IPS-15b (cell line): ENCODE measurements around the gene PARD6B.
"Not testable (repeated sequence)": the region's sequence is repeated elsewhere in the genome, so short reads cannot be mapped to it uniquely, and the experiment has no call there.

ENCODE experiments used
- H3K27me3 ChIP-seq: one replicate; pipeline ENCODE4 v1.6.1; 2013; ENCODE audit warnings: low read length; ENCODE audit not compliant: control insufficient read depth, insufficient read depth
- H3K36me3 ChIP-seq: one replicate; pipeline ENCODE4 v1.6.1; 2013; ENCODE audit warnings: low read length; ENCODE audit not compliant: control insufficient read depth, insufficient read depth
- H3K4me1 ChIP-seq: one replicate; pipeline ENCODE4 v1.6.1; 2013; ENCODE audit warnings: mild to moderate bottlenecking, low read length; ENCODE audit not compliant: control insufficient read depth, insufficient read depth
- H3K4me3 ChIP-seq: one replicate; pipeline ENCODE4 v1.5.1; 2013; ENCODE audit warnings: low read depth, low read length
- H3K9ac ChIP-seq: one replicate; pipeline ENCODE4 v1.6.1; 2013; ENCODE audit warnings: low read depth, mild to moderate bottlenecking, low read length
- H3K9me3 ChIP-seq: one replicate; pipeline ENCODE4 v1.6.1; 2013; ENCODE audit warnings: mild to moderate bottlenecking, low read length; ENCODE audit not compliant: control insufficient read depth, insufficient read depth

PARD6B gene

DNA sequence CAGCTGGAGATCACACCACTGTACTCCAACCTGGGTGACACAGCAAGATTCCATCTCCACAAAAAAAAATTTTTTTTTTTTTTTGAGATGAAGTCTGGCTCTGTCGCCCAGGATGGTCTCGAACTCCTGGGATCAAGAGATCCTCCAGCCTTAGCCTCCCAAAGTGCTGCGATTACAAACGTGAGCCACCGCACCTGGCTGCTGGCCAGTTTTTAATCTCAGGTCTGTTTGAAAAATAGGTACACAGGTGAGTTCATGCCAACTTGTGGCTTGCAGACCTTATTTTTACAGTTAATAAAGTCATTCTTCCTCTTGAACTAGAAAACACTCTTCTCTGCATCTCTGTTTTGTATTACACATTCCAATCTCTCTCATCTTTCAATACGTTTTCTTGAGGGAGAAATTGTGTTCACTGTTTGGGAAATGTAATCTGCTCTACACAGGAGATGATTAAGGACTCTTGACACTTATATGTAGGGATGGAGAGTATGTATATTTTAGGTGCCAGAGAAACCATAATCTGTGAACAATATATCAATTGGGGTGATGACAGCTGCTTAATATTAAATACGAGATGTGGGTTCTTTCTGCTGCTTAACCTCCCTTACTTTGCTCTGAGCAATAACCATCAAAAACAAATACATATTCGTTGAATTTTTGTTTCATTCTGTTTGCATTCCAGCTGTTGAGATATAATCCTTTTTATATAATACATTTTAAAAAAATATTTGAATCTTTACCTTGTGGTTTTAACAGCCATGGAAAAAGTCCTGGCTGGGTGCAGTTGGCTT, 22.3 kb upstream of the PARD6B start:
- Histone ChIP-seq H3K36me3 (no peaks in the 10 kb centered on the region), H3K27me3 (no peaks in the 10 kb centered on the region), H3K9me3 (no peaks in the 10 kb centered on the region), H3K4me3 (no peak overlapping the region), H3K9ac (no peak overlapping the region), H3K4me1 (peaks cover 10% of the 10 kb centered on the region)

DNA sequence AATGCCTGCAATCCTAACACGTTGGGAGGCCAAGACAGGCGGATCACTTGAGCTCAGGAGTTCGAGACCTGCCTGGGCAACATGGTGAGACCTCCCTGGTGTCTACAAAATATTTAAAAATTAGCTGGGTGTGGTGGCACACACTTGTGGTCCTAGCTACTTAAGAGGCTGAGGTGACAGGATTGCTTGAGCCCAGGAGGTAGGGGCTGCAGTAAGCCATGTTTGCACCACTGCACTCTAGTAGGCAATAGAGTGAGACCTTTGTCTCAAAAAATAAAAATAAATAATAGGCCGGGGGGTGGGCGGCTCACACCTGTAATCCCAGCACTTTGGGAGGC, 21.8 kb upstream of the PARD6B start:
- Histone ChIP-seq H3K9ac (no peak overlapping the region), H3K27me3 (no peaks in the 10 kb centered on the region), H3K4me1 (peaks cover 10% of the 10 kb centered on the region), H3K36me3 (no peaks in the 10 kb centered on the region), H3K4me3 (no peak overlapping the region), H3K9me3 (no peaks in the 10 kb centered on the region)

DNA sequence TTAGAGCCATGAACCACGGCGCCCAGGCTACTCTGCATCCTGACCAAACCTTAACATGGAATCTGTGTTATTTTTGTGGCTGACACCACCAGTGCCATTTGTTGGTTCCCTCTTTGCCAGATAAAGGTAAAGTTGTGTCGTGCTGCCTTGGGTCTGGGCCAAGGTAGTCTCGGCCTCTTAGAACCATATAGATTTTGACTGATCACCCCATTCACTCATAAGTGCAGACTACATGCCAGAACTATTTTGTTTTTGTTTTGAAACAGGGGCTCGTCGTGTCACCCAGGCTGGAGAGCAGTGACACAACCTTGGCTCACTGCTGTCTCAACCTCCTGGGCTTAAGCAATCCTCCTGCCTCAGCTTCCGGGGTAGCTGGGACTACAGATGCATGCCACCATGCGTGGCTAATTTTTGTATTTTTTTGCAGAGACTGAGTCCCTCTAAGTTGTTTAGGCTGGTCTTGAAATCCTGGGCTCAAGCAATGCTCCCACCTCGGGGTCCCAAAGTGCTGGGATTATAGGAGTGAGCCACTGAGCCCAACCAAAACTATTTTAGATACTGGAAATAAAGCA, 20.8 kb upstream of the PARD6B start:
- Histone ChIP-seq H3K9ac (no peak overlapping the region), H3K36me3 (no peaks in the 10 kb centered on the region), H3K4me1 (peaks cover 10% of the 10 kb centered on the region), H3K27me3 (no peaks in the 10 kb centered on the region), H3K9me3 (no peaks in the 10 kb centered on the region), H3K4me3 (no peak overlapping the region)

DNA sequence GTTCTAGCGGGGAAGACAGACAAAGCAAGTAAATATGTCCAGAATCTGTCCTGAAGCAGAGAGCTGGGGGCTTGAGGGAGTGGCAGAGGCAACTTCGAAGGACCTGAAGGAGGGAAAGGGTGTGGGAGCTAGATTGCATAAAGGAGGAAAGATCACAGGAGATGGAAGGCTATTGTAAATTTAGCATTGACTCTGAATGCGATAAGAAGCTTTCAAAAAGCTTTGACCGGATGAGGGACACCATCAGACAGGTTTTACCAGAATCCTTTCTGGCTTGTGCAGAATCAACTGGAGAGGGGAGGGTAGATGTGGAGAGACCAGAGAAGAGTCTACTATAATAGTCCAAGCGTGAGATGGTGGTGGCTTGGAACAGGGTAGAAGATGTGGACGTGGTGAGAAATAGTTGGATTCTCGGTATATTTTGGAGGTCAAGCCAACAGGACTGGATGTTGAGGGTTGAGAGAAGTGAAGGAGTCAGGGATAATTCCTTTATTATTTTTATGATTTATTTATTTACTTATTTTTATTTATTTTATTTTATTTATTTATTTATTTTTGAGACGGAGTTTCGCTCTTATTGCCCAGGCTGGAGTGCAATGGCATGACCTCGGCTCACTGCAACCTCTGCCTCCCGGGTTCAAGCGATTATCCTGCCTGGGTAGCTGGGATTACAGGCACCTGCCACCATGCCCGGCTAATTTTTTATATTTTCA, 20.1 kb upstream of the PARD6B start:
- H3K36me3 ChIP-seq: no peaks in the 10 kb centered on the region
- H3K4me3 ChIP-seq: no peak overlapping the region
- H3K9ac ChIP-seq: no peak overlapping the region
- H3K9me3 ChIP-seq: no peaks in the 10 kb centered on the region
- H3K4me1 ChIP-seq: peaks cover 10% of the 10 kb centered on the region
- H3K27me3 ChIP-seq: no peaks in the 10 kb centered on the region

DNA sequence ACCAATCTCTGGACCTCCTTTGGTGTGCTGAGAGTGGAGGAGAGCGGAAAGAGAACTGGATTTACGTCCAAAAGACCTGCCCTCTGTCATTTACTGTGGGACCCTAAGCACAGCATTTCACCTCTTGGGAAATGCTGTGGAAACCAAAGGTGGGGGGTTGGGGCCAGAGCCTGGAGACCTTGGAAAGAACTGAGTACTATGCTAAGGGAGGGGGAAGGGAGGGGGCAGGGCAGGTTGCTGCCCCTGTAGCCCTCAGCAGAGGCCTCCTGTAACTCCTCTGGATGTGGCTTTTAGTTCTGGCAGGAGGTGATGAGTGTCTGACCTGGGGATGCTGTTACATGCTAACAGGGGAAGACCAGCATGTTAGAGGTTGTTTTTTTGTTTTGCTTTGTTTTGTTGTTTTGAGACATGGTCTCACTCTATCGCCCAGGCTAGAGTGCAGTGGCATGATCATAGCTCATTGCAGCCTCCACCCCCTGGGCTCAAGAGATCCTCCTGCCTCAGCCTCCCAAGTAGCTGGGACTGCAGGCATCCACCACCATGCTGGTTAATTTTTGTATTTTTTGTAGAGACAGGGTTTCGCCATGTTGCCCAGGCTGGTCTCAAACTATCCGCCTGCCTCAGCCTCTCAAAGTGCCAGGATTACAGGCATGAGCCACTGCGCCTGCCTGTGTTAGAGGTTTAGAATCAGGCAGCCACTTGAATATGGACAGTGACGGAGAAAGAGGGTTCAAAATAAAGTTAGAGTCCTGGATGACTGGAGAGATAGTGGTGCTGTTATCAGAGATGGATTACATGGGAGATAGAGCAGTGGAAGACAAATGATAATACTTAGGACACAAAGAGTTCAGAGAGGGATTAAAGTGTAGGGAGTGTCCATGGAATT, 18.4 kb upstream of the PARD6B start:
- Histone ChIP-seq H3K9me3 (no peaks in the 10 kb centered on the region), H3K4me3 (no peak overlapping the region), H3K4me1 (peaks cover 10% of the 10 kb centered on the region), H3K36me3 (no peaks in the 10 kb centered on the region), H3K9ac (no peak overlapping the region), H3K27me3 (no peaks in the 10 kb centered on the region)

DNA sequence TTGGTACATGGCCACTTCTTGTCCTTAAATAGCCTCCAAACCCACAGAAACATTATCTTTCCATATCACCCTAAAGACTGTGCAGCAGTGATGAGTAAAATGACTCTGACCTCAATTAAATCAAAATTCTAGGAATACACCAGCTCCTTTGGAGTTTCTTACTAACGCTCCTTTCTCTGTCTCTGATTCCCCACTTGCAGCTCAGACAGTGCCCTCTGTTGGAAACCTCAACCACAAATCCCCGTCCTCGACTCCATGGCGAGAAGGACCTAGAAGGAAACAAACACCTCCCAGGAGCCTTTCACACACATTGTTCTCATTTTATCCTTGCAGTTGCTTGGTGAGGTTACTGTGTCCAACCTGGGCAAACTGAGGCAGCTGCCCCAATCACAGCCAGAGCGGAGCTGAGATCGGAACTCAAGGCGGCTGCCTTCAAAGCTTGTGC, 17.7 kb upstream of the PARD6B start:
- no peaks in the 10 kb centered on the region for H3K27me3 ChIP-seq
- H3K36me3 ChIP-seq: no peaks in the 10 kb centered on the region
- no peaks in the 10 kb centered on the region for H3K9me3 ChIP-seq
- H3K4me3 ChIP-seq: no peak overlapping the region
- H3K9ac ChIP-seq: no peak overlapping the region
- H3K4me1 ChIP-seq: peaks cover 13% of the 10 kb centered on the region

DNA sequence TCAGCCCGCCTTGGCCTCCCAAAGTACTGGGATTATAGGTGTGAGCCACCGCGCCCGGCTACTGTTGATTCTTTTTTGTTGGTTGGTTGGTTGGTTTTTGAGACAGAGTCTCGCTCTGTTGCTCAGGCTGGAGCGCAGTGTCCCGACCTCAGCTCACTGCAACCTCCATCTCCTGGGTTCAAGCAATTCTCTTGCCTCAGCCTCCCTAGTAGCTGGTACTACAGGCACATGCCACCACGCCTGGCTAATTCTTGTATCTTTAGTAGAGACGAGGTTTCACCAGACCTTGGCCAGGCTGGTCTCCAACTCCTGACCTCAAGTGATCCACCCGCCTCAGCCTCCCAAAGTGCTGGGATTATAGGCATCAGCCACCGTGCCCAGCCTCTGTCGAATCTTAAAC, 17.0 kb upstream of the PARD6B start:
- not testable (repeated sequence) for H3K4me3 ChIP-seq, H3K9me3 ChIP-seq, H3K36me3 ChIP-seq, H3K9ac ChIP-seq, H3K27me3 ChIP-seq
- H3K4me1 ChIP-seq: peaks cover 13% of the 10 kb centered on the region

DNA sequence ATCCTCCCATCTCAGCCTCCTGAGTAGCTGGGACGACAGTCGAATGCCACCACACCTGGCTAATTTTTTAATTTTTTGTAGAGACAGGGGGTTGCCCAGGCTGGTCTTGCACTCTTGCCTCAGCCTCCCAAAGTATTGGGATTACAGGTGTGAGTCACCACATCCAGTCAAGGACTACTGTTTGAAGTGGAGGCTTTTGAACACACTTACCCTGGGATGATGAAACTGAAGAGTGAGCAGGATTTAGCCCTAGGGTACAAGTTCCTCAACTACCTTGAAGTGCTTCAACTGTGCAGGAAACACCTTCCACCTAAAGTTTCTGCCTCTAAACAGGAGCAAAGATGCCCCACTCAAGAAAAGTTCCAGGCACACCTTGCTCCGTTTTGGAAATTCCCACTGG, 15.7 kb upstream of the PARD6B start:
- H3K4me1 ChIP-seq: peaks cover 13% of the 10 kb centered on the region
- no peak overlapping the region for H3K9ac ChIP-seq
- no peaks in the 10 kb centered on the region for H3K27me3 ChIP-seq

DNA sequence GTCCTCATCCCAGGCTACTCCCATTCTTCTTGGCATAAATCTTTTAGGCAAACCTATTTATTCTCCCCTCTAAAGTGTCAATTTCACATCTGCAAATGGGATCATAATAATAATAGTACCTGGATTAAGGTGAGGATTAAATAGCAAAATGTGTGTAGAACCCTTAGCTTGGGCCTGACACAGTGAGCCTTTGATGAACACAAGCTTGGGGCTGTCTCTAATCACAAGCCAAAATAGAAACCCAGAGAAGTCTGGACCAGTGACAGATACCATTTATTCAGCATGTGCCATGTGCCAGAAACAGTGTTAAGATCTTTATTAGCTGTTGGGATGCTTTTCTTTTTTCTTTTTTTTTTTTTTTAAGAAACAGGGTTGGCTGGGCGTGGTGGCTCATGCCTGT, 14.9 kb upstream of the PARD6B start:
- peaks cover 13% of the 10 kb centered on the region for H3K4me1 ChIP-seq
- no peak overlapping the region for H3K4me3 ChIP-seq
- no peak overlapping the region for H3K9ac ChIP-seq
- H3K36me3 ChIP-seq: no peaks in the 10 kb centered on the region
- H3K27me3 ChIP-seq: no peaks in the 10 kb centered on the region
- no peaks in the 10 kb centered on the region for H3K9me3 ChIP-seq

More for the DNA sequence above, 15.7 kb upstream of the PARD6B start:
- Histone ChIP-seq H3K9me3 (no peaks in the 10 kb centered on the region), H3K4me3 (no peak overlapping the region), H3K36me3 (no peaks in the 10 kb centered on the region)

DNA sequence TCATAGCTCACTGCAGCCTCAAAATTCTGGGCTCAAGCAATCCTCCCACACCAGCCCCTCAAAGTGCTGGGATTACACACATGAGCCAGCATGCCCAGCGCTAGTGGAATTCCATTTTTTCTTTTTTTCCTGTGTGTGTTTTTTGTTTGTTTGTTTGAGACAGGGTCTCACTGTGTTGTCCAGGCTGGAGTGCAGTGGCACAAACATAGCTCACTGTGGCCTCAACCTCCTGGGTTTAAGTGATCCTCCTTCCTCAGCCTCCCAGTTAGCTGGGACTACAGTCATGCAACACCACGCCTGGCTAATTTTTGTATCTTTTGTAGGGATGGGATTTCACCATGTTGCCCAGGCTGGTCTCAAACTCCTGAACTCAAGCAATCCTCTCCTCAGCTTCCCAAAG, 14.1 kb upstream of the PARD6B start:
- H3K9me3 ChIP-seq: no peaks in the 10 kb centered on the region
- H3K9ac ChIP-seq: no peak overlapping the region
- H3K4me1 ChIP-seq: peaks cover 13% of the 10 kb centered on the region
- no peak overlapping the region for H3K4me3 ChIP-seq
- H3K27me3 ChIP-seq: no peaks in the 10 kb centered on the region
- no peaks in the 10 kb centered on the region for H3K36me3 ChIP-seq

DNA sequence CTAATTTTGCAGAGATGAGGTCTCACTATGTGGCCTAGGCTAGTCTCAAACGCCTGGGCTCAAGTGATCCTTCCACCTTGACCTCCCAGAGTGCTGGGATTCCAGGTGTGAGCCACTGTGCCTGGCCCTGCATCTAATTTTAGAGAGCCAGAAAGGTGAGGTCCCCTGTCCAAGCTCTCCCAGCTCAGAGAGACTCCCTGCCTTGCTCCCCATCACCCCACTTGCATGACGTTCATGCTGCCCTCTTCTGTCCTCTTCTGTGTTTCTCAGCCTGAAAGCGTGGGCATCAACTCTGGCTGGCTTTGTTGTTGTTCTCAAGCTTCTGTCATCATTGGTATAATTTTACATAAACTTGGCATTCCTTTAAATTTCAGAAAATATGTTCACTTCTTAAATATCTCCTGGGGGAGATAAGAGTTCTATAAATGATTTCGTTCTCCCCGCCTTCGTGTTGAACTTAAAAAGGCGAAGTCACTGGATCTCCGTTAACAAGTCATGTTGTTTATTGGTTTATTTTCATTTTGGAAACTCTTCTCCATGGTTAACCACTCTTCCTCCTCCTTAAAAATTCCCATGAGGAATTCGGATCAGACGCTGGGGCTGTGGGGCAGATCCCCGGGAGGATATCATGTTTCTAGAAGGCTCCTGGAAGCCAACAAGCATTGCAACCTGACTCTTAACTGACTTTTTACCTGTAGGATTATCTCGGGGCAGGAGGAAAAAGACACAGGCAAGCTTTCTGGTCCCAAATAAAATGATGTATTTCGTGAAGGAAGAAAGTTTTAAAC, 13.2 kb upstream of the PARD6B start:
- Histone ChIP-seq H3K36me3 (no peaks in the 10 kb centered on the region), H3K4me1 (peaks cover 7% of the 10 kb centered on the region), H3K27me3 (no peaks in the 10 kb centered on the region), H3K4me3 (no peak overlapping the region), H3K9me3 (no peaks in the 10 kb centered on the region), H3K9ac (no peak overlapping the region)
